A549 (cell line): ENCODE results near the gene MYH11.

ENCODE experiments used
- EP300 ChIP-seq, 2 experiments: fragments of >200 bp; sonication (Bioruptor Twin); formaldehyde crosslinking; IDR thresholded peaks; 2 replicates in 1 of 2; 3 replicates in 1 of 2; pipeline ENCODE4 v1.6.1; 2016 to 2017
- ESRRA ChIP-seq: fragments of 150-350 bp; IDR thresholded peaks from 2 replicates; pipeline ENCODE4 v1.6.1; 2014; ENCODE audit warnings: mild to moderate bottlenecking, low read length, borderline replicate concordance
- JUN ChIP-seq, 2 experiments: fragments of >200 bp; sonication (Bioruptor Twin); formaldehyde crosslinking; IDR thresholded peaks; 2 replicates in 1 of 2; 3 replicates in 1 of 2; pipeline ENCODE4 v1.6.1; 2016 to 2017
- POLR2A ChIP-seq: IDR thresholded peaks from 2 replicates; pipeline ENCODE4 v1.6.1; 2012; ENCODE audit warnings: mild to moderate bottlenecking, low read length
- RAD21 ChIP-seq, 2 experiments: fragments of >200 bp in 1 of 2; sonication (Bioruptor Twin) in 1 of 2; formaldehyde crosslinking in 1 of 2; IDR thresholded peaks in 1 of 2; conservative IDR thresholded peaks in 1 of 2; 2 replicates in 1 of 2; 3 replicates in 1 of 2; pipeline ENCODE4 v1.6.1; 2012 to 2018; ENCODE audit warnings: inconsistent platforms in 1 of 2
- RFX5 ChIP-seq: fragments of 450-650 bp; IDR thresholded peaks from 2 replicates; pipeline ENCODE4 v1.7.1; 2014; ENCODE audit warnings: antibody characterized with exemption, mild to moderate bottlenecking, moderate library complexity
- ZFP36 ChIP-seq: fragments of 450-650 bp; IDR thresholded peaks from 2 replicates; pipeline ENCODE4 v1.6.1; 2014; ENCODE audit warnings: borderline replicate concordance; ENCODE audit not compliant: partially characterized antibody
- TF ChIP-seq, protein P1 (sequence below): fragments of >200 bp; sonication (Bioruptor Twin); formaldehyde crosslinking; IDR thresholded peaks from 3 replicates; pipeline ENCODE4 v1.5.1; 2016
- TF ChIP-seq, protein P2 (sequence below): fragments of 150-350 bp; IDR thresholded peaks from 2 replicates; pipeline ENCODE4 v1.6.1; 2014; ENCODE audit warnings: low read depth, mild to moderate bottlenecking, low read length
- TF ChIP-seq, protein P3 (sequence below): fragments of 200-600 bp; sonication (generic); IDR thresholded peaks from 2 replicates; pipeline ENCODE4 v1.6.1; 2016; ENCODE audit warnings: antibody characterized with exemption, mild to moderate bottlenecking, moderate library complexity
- TF ChIP-seq, protein P4 (sequence below): fragments of 450-650 bp; IDR thresholded peaks from 2 replicates; pipeline ENCODE4 v1.6.1; 2014; ENCODE audit warnings: antibody characterized with exemption
- TF ChIP-seq, protein P5 (sequence below): IDR thresholded peaks from 2 replicates; pipeline ENCODE4 v1.6.1; 2012

DNA sequence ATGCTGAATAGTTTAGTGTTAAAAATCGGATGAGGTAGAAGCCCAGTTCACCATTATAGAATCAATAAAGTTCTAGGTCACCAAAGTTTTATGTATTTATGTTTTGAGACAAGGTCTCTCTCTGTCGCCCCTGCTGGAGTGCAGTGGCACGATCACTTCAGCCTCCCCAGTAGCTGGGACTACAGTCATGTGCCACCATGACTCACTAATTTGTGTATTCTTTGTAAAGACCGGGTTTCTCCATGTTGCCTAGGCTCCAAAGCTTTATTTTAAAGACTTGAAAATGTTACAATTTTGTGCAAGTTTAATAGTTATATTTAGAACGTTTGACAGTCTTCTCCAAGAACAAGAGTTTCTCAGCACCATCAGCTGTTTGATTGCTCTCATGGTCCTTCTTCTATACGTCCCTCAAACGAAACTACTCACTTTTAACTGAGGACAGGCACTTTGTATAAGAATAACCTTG, 174.7 kb downstream of the MYH11 start:
- TF ChIP-seq RFX5, result no peak
- TF ChIP-seq, protein P1, sequence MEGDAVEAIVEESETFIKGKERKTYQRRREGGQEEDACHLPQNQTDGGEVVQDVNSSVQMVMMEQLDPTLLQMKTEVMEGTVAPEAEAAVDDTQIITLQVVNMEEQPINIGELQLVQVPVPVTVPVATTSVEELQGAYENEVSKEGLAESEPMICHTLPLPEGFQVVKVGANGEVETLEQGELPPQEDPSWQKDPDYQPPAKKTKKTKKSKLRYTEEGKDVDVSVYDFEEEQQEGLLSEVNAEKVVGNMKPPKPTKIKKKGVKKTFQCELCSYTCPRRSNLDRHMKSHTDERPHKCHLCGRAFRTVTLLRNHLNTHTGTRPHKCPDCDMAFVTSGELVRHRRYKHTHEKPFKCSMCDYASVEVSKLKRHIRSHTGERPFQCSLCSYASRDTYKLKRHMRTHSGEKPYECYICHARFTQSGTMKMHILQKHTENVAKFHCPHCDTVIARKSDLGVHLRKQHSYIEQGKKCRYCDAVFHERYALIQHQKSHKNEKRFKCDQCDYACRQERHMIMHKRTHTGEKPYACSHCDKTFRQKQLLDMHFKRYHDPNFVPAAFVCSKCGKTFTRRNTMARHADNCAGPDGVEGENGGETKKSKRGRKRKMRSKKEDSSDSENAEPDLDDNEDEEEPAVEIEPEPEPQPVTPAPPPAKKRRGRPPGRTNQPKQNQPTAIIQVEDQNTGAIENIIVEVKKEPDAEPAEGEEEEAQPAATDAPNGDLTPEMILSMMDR, result peak; percentile 54
- TF ChIP-seq POLR2A, result no peak
- TF ChIP-seq, protein P2, sequence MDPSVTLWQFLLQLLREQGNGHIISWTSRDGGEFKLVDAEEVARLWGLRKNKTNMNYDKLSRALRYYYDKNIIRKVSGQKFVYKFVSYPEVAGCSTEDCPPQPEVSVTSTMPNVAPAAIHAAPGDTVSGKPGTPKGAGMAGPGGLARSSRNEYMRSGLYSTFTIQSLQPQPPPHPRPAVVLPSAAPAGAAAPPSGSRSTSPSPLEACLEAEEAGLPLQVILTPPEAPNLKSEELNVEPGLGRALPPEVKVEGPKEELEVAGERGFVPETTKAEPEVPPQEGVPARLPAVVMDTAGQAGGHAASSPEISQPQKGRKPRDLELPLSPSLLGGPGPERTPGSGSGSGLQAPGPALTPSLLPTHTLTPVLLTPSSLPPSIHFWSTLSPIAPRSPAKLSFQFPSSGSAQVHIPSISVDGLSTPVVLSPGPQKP, result no peak
- no peak for TF ChIP-seq JUN (IDR thresholded peaks at IDR 0.05)
- no peak for TF ChIP-seq ZFP36
- TF ChIP-seq, protein P3, sequence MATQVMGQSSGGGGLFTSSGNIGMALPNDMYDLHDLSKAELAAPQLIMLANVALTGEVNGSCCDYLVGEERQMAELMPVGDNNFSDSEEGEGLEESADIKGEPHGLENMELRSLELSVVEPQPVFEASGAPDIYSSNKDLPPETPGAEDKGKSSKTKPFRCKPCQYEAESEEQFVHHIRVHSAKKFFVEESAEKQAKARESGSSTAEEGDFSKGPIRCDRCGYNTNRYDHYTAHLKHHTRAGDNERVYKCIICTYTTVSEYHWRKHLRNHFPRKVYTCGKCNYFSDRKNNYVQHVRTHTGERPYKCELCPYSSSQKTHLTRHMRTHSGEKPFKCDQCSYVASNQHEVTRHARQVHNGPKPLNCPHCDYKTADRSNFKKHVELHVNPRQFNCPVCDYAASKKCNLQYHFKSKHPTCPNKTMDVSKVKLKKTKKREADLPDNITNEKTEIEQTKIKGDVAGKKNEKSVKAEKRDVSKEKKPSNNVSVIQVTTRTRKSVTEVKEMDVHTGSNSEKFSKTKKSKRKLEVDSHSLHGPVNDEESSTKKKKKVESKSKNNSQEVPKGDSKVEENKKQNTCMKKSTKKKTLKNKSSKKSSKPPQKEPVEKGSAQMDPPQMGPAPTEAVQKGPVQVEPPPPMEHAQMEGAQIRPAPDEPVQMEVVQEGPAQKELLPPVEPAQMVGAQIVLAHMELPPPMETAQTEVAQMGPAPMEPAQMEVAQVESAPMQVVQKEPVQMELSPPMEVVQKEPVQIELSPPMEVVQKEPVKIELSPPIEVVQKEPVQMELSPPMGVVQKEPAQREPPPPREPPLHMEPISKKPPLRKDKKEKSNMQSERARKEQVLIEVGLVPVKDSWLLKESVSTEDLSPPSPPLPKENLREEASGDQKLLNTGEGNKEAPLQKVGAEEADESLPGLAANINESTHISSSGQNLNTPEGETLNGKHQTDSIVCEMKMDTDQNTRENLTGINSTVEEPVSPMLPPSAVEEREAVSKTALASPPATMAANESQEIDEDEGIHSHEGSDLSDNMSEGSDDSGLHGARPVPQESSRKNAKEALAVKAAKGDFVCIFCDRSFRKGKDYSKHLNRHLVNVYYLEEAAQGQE, result no peak
- no peak for TF ChIP-seq EP300 (IDR thresholded peaks at IDR 0.05)
- no peak for TF ChIP-seq ESRRA
- TF ChIP-seq RAD21 (conservative IDR thresholded peaks at IDR 0.05 in 1 of 2, IDR thresholded peaks at IDR 0.05 in 1 of 2), result peak; percentile 32 to 36; a peak in 3 of 5 replicates
- TF ChIP-seq, protein P4, sequence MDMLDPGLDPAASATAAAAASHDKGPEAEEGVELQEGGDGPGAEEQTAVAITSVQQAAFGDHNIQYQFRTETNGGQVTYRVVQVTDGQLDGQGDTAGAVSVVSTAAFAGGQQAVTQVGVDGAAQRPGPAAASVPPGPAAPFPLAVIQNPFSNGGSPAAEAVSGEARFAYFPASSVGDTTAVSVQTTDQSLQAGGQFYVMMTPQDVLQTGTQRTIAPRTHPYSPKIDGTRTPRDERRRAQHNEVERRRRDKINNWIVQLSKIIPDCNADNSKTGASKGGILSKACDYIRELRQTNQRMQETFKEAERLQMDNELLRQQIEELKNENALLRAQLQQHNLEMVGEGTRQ, result peak; percentile 68
- TF ChIP-seq, protein P5, sequence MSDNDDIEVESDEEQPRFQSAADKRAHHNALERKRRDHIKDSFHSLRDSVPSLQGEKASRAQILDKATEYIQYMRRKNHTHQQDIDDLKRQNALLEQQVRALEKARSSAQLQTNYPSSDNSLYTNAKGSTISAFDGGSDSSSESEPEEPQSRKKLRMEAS, result no peak
